AG04450 (cell line): ENCODE measurements around the gene TMEM202. TPM values are rescaled to one million over a fixed set of nuclear protein-coding genes. Genes with fewer than 3 reads are reported as not detected.

ENCODE experiments used
- CTCF ChIA-PET: fragments of 300-600, 350-600 bp; formaldehyde crosslinking; extraction: SDS; loops from one replicate; lab custom pipeline; 2022; ENCODE audit warnings: antibody characterized with exemption, inconsistent platforms; lab: Charles Lee
- POLR2A ChIA-PET: fragments of 350-600 bp; formaldehyde crosslinking; extraction: SDS; loops from one replicate; lab custom pipeline; 2021; ENCODE audit warnings: antibody characterized with exemption, inconsistent platforms; lab: Yijun Ruan, JAX
- DNase-seq: peaks from one replicate; pipeline ENCODE4 v3.0.0-alpha.2; 2011; ENCODE audit warnings: low read depth, low spot score
- H3K27ac ChIP-seq: one replicate; pipeline ENCODE4 v1.5.1; 2012; ENCODE audit warnings: low read depth, low read length, control low read depth
- H3K27me3 ChIP-seq: one replicate; pipeline ENCODE4 v1.6.0; 2012; ENCODE audit warnings: low read length; ENCODE audit not compliant: control insufficient read depth, insufficient read depth
- H3K4me3 ChIP-seq: 2 replicates; pipeline ENCODE4 v1.5.1; 2011; ENCODE audit warnings: mild to moderate bottlenecking, low read depth, low read length, control low read depth
- H3K9me3 ChIP-seq: 2 replicates; pipeline ENCODE4 v1.5.1; 2012; ENCODE audit warnings: low read length; ENCODE audit not compliant: control insufficient read depth, insufficient read depth
- polyA plus RNA-seq: library from polyadenylated mRNA; depleted of rRNA; stranded (reverse); fragments of >200 nt; gene quantifications from 2 replicates; pipeline ENCODE4 v1.2.3, GENCODE V29; 2011
- TF ChIP-seq, protein P1 (sequence below): IDR thresholded peaks from 2 replicates; pipeline ENCODE4 v1.5.1; 2011; ENCODE audit warnings: low read depth, low read length, control low read depth, inconsistent platforms

The TMEM202 gene
- polyA plus RNA-seq, 1 experiment = not detected

- no peak overlapping the region for H3K4me3 ChIP-seq
- peaks cover 27% of the 10 kb centered on the region for H3K27me3 ChIP-seq
- no peaks in the 10 kb centered on the region for H3K9me3 ChIP-seq
- no peak overlapping the region for H3K27ac ChIP-seq
- TF ChIP-seq, protein P1, sequence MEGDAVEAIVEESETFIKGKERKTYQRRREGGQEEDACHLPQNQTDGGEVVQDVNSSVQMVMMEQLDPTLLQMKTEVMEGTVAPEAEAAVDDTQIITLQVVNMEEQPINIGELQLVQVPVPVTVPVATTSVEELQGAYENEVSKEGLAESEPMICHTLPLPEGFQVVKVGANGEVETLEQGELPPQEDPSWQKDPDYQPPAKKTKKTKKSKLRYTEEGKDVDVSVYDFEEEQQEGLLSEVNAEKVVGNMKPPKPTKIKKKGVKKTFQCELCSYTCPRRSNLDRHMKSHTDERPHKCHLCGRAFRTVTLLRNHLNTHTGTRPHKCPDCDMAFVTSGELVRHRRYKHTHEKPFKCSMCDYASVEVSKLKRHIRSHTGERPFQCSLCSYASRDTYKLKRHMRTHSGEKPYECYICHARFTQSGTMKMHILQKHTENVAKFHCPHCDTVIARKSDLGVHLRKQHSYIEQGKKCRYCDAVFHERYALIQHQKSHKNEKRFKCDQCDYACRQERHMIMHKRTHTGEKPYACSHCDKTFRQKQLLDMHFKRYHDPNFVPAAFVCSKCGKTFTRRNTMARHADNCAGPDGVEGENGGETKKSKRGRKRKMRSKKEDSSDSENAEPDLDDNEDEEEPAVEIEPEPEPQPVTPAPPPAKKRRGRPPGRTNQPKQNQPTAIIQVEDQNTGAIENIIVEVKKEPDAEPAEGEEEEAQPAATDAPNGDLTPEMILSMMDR = no peak
- DNase-seq = no peak
- ChIA-PET POLR2A (interaction anchor here (0.6 kb wide), 1 partner anchor 145 kb away, joined by 9 read pairs; no protein-coding TSS in a partner anchor), CTCF (no interaction called here)
Observed at GRCh38 chr15:72398648-72399047, 543 bp downstream of the TMEM202 start.

DNA sequence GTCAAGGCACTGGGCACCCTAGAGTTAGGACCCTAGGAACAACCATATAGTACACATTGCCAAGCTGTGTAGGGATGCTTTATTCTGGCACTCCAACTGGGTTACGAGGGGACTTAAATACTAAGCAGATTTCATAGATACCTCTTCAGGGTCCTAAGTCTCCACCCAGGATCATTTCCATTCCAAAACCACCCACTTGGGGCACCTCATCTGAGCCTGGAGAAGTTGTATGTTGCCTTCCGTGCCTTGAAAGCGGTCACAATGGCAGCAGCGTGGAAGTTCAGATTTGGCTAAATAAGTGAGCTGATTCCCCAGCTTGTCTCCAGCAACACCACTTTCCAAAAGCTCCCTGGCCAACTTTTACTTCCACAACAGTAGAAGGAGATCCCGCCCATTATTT is 4.6 kb downstream of the TMEM202 start:
- Histone ChIP-seq H3K27ac (no peak overlapping the region), H3K27me3 (peaks cover 32% of the 10 kb centered on the region), H3K9me3 (no peaks in the 10 kb centered on the region), H3K4me3 (no peak overlapping the region)
- no peak for DNase-seq
- POLR2A ChIA-PET = no interaction called here
- CTCF ChIA-PET = no interaction called here
- TF ChIP-seq, protein P1 = no peak

DNA sequence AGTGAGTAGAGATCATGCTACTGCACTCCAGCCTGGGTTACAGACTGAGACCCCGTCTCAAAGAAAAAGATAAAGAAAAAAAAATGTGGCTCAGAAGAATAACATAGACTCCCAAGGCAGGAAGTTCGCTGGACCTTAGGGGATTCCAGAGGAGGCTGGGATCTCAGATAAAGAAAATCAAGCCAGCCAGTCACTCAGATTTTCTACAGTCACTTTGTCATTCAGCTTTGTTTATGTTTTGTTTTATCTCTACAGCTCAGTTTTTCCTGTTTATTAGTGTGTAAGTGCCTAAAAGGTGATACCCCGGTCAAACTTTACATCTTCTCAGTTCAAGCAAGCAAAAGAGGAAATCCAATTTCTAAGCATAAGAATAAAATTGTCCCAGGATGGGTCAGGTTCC is 6.3 kb downstream of the TMEM202 start:
- H3K27me3 ChIP-seq = peaks cover 32% of the 10 kb centered on the region

GRCh38 chr15:72404841-72405240 is 6.7 kb downstream of the TMEM202 start:
- Histone ChIP-seq H3K27me3 (peaks cover 30% of the 10 kb centered on the region), H3K4me3 (no peak overlapping the region), H3K27ac (no peak overlapping the region), H3K9me3 (no peaks in the 10 kb centered on the region)
- DNase-seq = no peak
- ChIA-PET POLR2A (no interaction called here), CTCF (no interaction called here)
- TF ChIP-seq, protein P1 = no peak

More for the DNA sequence above, 6.3 kb downstream of the TMEM202 start:
- Histone ChIP-seq H3K27ac (no peak overlapping the region), H3K9me3 (no peaks in the 10 kb centered on the region), H3K4me3 (no peak overlapping the region)
- TF ChIP-seq, protein P1 = no peak
- POLR2A ChIA-PET = no interaction called here
- DNase-seq = no peak
- CTCF ChIA-PET = no interaction called here

DNA sequence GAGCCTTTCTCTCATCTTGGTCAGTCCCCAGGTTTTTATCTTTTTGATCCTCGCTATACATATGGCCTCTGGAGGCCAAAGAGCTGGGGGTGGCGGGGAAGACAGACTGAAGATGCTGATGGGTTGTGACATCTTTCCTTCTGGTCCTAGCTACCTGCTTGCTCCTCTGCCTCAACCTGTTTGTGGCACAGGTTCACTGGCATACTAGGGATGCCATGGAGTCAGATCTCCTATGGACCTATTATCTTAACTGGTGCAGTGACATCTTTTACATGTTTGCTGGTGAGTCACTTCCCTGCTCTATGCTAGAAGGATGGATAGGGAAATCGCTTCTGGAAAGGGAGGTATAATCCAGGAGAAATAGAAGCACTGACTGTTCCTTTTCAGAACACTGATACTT is 8.8 kb downstream of the TMEM202 start:
- Histone ChIP-seq H3K9me3 (no peaks in the 10 kb centered on the region), H3K4me3 (no peak overlapping the region), H3K27me3 (peaks cover 31% of the 10 kb centered on the region), H3K27ac (no peak overlapping the region)
- POLR2A ChIA-PET = no interaction called here
- TF ChIP-seq, protein P1 = no peak
- DNase-seq = no peak
- CTCF ChIA-PET = no interaction called here
